HG03060 (cell line): Measurements from ENCODE around the gene GNB5.
"Not testable (repeated sequence)": the region's sequence is repeated elsewhere in the genome, so short reads cannot be mapped to it uniquely, and the experiment has no call there.

Experiments used
- ATAC-seq: cut with Tn5 transposase; IDR thresholded peaks from one replicate; pipeline ENCODE4 v1.9.1; 2021; ENCODE audit warnings: low read depth, moderate number of reproducible peaks; ENCODE audit not compliant: unreplicated experiment

GNB5 gene

GRCh38 chr15:52097180-52097579, 94.0 kb downstream of the GNB5 start:
- no peak for ATAC-seq

GRCh38 chr15:52096536-52096935, 94.7 kb downstream of the GNB5 start:
- ATAC-seq: not testable (repeated sequence)

- no peak for ATAC-seq
Measured at GRCh38 chr15:52095597-52096262, 95.5 kb downstream of the GNB5 start.

- ATAC-seq: no peak
Measured at GRCh38 chr15:52094811-52095584, 96.2 kb downstream of the GNB5 start.

GRCh38 chr15:52093539-52094510, 97.4 kb downstream of the GNB5 start:
- ATAC-seq: no peak

- ATAC-seq: no peak
Measured at GRCh38 chr15:52093167-52093538, 98.0 kb downstream of the GNB5 start.

GRCh38 chr15:52090193-52090592, 101.0 kb downstream of the GNB5 start:
- ATAC-seq: no peak

- ATAC-seq: no peak
Measured at GRCh38 chr15:52086011-52086786, 105.0 kb downstream of the GNB5 start.

- ATAC-seq: no peak
Measured at GRCh38 chr15:52085299-52085698, 105.9 kb downstream of the GNB5 start.

GRCh38 chr15:52083603-52084002, 107.6 kb downstream of the GNB5 start:
- no peak for ATAC-seq

- not testable (repeated sequence) for ATAC-seq
Measured at GRCh38 chr15:52083037-52083359, 108.2 kb downstream of the GNB5 start.

- peak; percentile 71 for ATAC-seq
Measured at GRCh38 chr15:52082197-52083036, 108.8 kb downstream of the GNB5 start.

- ATAC-seq: no peak
Measured at GRCh38 chr15:52080706-52081392, 110.3 kb downstream of the GNB5 start.

- no peak for ATAC-seq
Measured at GRCh38 chr15:52080031-52080430, 111.2 kb downstream of the GNB5 start.

- no peak for ATAC-seq
Measured at GRCh38 chr15:52078876-52079700, 112.1 kb downstream of the GNB5 start.

GRCh38 chr15:52078197-52078875, 112.9 kb downstream of the GNB5 start:
- ATAC-seq: no peak
